PFSK-1 (cell line): Measurements from ENCODE around the gene XXYLT1.

Source experiments
- FOXP2 ChIP-seq: optimal IDR thresholded peaks from 2 replicates; pipeline ENCODE3; 2011; ENCODE audit warnings: borderline replicate concordance, control low read depth, inconsistent platforms; ENCODE audit not compliant: insufficient read depth; ENCODE audit errors: extremely low read length, extremely low read depth
- POLR2AphosphoS5 ChIP-seq: IDR thresholded peaks from 2 replicates; pipeline ENCODE4 v1.6.1; 2012; ENCODE audit warnings: low read depth, mild to moderate bottlenecking, control low read depth, low read length, moderate library complexity
- REST ChIP-seq, 2 experiments: IDR thresholded peaks; 2 replicates each; pipeline versions ENCODE4 v1.6.1 to v1.8.0; 2011 to 2012; ENCODE audit warnings: low read depth in 2 of 2, low read length in 2 of 2, control low read depth in 1 of 2, inconsistent platforms in 1 of 2, mild to moderate bottlenecking in 1 of 2, moderate library complexity in 1 of 2; ENCODE audit not compliant: insufficient read depth in 1 of 2
- SIN3A ChIP-seq: IDR thresholded peaks from 2 replicates; pipeline ENCODE4 v1.6.1; 2012; ENCODE audit warnings: mild to moderate bottlenecking, low read length, moderate library complexity, borderline replicate concordance; ENCODE audit not compliant: insufficient read depth
- TAF1 ChIP-seq: IDR thresholded peaks from 2 replicates; pipeline ENCODE4 v1.6.1; 2012; ENCODE audit warnings: low read length, control low read depth, borderline replicate concordance; ENCODE audit not compliant: insufficient read depth

Gene XXYLT1

GRCh38 chr3:195097331-195098255 is 173.4 kb downstream of the XXYLT1 start:
- TF ChIP-seq POLR2AphosphoS5 (no peak), TAF1 (no peak), REST (IDR thresholded peaks at IDR 0.05; ENCODE audit: insufficient read depth in 1 of 2, low read depth in 2 of 2, low read length in 2 of 2) (no peak), FOXP2 (no peak), SIN3A (no peak)

- no peak for TF ChIP-seq REST (IDR thresholded peaks at IDR 0.05; ENCODE audit: insufficient read depth in 1 of 2, low read depth in 2 of 2, low read length in 2 of 2)
- TF ChIP-seq TAF1, result no peak
- no peak for TF ChIP-seq SIN3A
- no peak for TF ChIP-seq FOXP2
- no peak for TF ChIP-seq POLR2AphosphoS5
Observed at GRCh38 chr3:195096484-195097330, 174.3 kb downstream of the XXYLT1 start.

- no peak for TF ChIP-seq TAF1
- TF ChIP-seq REST (IDR thresholded peaks at IDR 0.05; ENCODE audit: insufficient read depth in 1 of 2, low read depth in 2 of 2, low read length in 2 of 2), result no peak
- no peak for TF ChIP-seq SIN3A
- TF ChIP-seq POLR2AphosphoS5, result no peak
- TF ChIP-seq FOXP2, result no peak
Observed at GRCh38 chr3:195096053-195096452, 174.9 kb downstream of the XXYLT1 start.

- TF ChIP-seq POLR2AphosphoS5, result no peak
- TF ChIP-seq REST (IDR thresholded peaks at IDR 0.05; ENCODE audit: insufficient read depth in 1 of 2, low read depth in 2 of 2, low read length in 2 of 2), result no peak
- TF ChIP-seq SIN3A, result no peak
- no peak for TF ChIP-seq FOXP2
- TF ChIP-seq TAF1, result no peak
Observed at GRCh38 chr3:195095704-195096036, 175.3 kb downstream of the XXYLT1 start.
